HT-29 (cell line): Measurements from ENCODE around the gene GINS2. TPM values are rescaled to one million over a fixed set of nuclear protein-coding genes. Genes with fewer than 3 reads are reported as not detected.

ENCODE experiments used
- DNase-seq: peaks from one replicate; pipeline ENCODE4 v3.0.0-alpha.2; 2015; ENCODE audit warnings: low spot score
- total RNA-seq: library from RNA; depleted of rRNA; stranded (reverse); fragments of >200 nt; shearing (Covaris generic); gene quantifications from 2 replicates; pipeline ENCODE4 v1.2.3, GENCODE V29; 2014

The GINS2 gene
- total RNA-seq, 1 experiment from 2014 or later = 22.8 TPM

GRCh38 chr16:85640585-85640984, 48.2 kb downstream of the GINS2 start:
- DNase-seq = no peak

- no peak for DNase-seq
These were observed 48.5 kb downstream of the GINS2 start for GRCh38 chr16:85640254-85640558.

DNA sequence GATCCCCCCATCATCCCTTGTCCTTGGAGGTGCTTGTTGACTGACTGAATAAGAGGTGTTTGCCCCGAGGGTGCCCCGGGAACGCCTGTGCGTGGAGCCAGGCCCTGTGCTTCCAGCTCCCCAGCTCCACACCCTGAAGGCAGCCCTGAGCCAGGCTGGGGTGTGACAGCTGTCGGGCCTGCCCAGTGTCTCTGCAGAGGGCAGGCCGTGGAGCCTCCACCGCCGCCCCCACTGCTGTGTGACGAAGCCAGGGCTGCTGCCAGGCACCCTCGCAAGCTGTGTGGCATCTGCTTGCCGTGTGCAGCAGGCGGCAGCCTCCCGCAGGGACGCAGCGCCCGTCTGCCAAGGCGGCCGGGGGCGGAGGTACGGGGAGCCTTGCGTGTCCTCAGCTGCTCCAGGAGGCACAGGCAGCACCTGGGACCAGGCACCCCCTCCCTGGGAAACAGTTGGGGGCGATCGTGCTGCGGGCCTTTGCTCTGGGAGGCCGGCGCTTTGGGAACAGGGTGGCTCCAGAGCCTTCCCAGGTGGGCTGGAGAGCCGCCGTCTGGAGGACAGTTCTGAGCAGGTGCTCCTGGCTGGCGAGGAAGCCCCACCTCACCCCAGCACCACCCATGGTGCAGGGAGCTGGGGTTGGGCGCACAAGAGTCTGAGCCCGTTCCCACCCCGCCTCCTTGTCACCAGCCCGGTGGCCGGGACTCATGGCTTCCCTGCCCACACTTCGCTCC, 49.1 kb downstream of the GINS2 start:
- DNase-seq = peak; percentile 66

DNA sequence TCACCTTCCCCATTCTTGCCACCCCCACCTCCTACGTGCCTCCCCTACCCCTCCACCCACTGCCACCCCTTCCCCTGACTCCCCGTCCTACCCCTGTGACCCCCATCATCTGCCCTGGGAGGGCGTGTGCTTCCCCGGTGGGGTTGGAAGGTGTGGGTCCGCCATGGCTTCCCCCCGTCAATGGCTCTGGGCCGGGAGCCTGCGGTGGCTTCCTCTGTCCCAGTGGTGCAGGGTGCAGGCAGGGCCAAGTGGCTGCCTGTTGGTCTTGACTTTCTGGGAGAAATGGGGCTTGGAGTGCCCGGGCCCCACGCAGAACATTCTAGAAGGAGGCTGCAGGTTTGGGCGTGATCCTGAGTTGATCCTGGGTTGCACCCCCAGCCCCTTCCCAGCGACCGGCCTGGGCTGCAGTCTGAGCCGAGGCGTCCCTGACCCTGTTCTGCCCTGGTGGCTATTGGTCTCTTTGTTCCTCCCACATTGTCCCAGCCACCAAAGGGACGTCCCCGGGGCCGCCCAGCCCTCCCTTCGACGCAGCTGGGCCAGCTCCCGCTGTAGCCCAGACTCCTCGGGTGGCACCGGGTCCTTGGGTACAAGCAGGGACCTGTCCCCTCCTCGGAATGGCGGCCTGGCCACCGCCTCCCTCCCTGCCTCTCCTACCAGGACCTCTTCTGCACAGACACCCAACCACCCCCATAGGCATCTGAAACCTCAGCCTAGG, 49.9 kb downstream of the GINS2 start:
- DNase-seq = no peak

GRCh38 chr16:85637808-85638647, 50.7 kb downstream of the GINS2 start:
- no peak for DNase-seq

DNA sequence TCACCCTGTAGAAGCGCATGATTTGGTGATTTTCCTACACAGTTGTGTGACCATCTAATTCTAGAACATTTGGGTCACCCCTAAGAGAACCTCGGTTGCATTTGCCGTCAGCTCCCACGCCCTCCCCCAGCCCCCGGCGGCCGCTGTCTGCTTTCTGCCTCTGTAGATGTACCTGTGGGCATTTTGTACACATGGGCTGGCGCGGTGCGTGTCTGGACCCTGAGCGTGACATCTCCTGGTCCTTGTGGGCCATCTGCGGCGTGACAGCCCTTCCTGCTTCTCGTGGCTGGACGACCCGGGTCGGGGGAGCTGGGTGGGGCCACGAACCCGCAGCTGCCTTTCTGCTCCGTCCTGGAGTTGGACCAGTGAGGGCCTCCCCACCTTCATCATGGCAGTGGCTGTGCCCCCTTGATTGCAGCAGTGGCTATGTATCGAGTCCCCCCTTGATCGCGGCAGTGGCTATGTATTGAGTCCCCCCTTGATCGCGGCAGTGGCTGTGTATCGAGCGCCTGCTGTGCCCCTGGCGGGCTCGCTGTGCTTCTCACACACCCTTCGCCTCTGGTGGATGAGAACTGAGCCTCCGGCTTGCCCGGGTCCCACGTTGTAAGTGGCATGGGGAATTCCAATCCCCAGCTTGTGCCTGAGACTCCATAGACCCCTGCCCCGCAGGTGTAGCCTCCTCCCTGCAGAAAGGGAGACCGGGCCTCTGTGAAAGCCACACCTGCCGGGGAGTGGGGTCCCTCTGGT, 51.5 kb downstream of the GINS2 start:
- DNase-seq = no peak

- DNase-seq = no peak
These were observed 52.4 kb downstream of the GINS2 start for GRCh38 chr16:85636234-85636812.

GRCh38 chr16:85635545-85636140, 53.1 kb downstream of the GINS2 start:
- DNase-seq = no peak

DNA sequence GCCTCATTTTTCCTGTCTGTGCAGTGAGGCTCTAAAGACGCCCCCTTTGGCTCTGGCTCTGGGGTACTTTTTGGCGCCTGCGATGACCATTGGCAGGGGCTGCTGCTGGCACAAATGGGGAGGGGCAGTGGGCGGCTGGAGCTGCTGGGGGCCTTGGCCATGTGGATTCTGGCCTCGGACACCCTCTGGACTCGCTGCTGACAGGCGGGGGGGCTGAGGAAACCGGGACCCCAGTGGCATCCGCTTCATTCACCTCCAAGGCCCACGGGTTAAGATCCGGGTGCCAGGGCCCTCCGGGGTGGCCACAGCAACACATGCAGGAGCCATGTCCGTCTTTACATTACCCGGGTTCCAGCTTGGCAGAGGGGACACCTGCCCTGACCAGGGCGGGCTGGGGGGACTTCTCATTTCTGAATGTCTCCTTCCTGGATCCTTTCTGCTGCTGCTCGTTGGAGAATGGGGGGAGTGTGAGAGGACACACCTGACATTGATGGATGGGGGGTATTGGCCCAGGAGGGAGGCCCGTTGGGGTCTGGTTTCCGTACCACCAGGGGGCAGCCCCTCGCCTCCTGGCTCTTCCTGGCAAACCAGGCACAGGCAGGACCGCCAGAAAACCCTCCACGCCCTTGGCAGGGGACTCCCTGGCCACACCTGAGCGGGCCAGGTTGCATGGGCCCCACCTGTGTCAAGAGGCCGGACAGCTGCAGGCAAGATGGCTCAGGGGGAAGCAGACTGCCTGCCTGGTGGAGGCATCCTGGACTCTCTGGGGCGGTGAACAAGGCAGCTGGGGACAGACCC, 53.8 kb downstream of the GINS2 start:
- no peak for DNase-seq

GRCh38 chr16:85633888-85634287, 54.9 kb downstream of the GINS2 start:
- DNase-seq = no peak

DNA sequence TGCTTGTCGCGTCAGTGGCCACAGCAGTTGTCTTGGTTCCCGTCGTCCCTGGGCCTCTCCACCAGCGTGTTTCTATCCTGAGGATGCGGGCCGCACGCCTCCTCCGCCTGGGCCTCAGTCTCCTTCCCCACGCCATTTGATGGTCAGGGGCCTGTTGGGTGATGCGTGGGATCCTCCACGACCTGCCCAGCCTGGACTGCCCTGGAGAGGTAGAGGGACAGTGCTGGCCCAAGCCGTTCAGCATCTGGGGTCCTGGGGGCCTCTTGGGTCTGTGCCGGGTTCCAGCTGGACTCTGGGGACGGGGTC, 55.4 kb downstream of the GINS2 start:
- no peak for DNase-seq

GRCh38 chr16:85632709-85633437, 55.9 kb downstream of the GINS2 start:
- no peak for DNase-seq

DNA sequence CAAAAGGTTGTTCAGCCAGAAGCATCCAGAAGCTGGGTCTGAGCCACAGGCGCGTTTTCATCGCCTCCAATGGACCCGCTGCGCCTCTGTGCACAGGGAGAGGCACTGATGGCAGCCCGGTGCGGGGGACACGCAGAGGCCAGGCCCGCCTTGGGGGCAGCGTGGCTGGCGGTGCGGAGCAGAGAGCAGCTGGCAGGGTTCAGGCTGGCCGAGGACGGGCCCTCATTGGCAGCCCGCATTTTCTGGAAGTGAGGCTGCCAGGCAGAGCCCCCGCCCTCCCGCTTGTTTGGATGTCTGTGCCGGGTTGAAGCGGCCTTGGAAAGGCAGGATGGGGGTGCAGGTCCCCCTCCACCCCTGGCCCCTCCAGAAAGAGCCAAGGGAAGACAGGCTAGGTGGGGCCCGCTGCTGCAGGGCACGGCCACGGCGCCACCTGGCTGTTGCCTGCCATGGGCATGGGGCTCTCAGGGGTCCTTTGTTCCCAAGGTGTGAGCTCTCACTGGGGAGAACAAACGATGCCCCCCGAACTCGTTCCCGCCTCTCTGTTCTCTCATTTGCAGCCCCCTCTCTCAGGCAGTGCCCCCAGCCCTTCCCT, 56.9 kb downstream of the GINS2 start:
- no peak for DNase-seq

DNA sequence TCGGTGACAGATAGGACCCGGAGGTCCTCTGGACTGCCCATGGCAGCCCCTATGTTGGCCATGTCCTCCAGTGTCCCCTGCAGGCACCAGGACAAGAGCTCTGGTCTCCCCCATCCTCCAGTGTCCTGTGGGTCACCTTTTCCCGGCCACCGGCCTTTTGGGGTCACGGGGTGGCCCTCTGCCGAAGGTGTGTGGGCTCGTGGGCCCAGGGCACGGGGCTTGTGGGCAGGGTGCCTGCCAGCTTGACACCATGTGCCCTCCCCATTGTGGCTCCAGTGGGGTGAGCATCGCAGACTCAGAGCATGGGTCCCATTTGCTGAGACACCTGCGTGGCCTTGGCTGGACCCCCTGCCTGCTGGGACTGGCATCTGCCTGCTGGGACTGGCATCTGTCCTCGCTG, 57.5 kb downstream of the GINS2 start:
- DNase-seq = no peak

GRCh38 chr16:85629853-85630252, 58.9 kb downstream of the GINS2 start:
- no peak for DNase-seq

DNA sequence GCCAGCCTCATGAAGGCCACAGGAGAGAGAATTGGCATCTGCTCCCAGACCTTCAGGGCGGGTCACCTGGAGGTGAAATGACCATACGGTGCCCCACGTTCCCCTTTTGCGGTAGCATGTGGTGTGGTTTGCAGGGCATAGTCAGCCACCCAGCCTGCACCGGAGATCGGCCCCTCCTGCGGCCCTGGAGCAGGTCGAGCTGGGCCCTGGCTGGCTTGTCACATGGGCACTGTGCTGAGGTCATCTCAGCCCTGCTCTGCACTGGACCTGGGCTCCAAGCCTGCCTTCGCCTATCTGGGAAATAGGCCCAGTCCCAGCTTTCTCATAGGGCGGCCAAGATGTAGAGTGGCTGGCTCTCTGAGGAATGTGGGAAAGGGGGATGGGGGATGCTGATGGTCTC, 59.4 kb downstream of the GINS2 start:
- no peak for DNase-seq

GRCh38 chr16:85628645-85629044, 60.1 kb downstream of the GINS2 start:
- DNase-seq = no peak

GRCh38 chr16:85628265-85628556, 60.5 kb downstream of the GINS2 start:
- no peak for DNase-seq

DNA sequence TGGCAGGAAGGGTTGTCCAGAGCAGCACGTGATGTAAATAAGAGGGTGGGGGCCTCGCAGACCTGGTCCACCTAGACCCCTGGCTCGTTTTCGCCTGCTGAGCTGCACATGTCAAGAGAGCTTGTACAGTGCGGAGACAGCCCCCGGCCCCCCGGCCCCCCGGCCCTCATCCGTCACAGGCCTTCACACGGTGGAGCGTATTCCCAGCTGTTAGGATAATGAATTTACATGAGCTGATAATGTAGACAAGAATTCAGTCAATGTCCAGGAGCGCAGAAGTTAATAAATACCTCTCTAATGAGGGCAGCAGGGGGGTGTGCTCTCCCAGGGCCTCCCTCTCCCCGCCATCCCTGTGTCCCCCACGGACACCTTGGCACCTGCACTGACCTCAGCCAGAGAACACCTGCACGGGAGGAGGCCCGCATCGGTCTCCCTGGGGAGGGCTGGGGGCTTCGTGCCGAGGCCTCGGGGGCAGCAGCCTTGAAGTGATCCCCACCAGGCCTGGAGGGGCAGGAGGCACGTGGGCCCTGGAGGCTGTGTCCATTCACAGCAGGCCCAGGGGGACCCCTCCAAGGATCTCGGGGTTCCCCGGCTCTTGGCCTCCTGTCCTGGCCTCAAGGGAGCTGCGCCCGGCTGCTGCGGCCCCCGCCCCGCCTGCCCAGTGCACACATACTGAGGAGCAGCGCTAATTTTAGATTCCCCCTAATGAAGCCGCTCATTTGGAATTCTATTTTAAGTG, 61.1 kb downstream of the GINS2 start:
- DNase-seq = no peak
